Caki2 (cell line): ENCODE data around the gene SCFD2. TPM values are rescaled to one million over a fixed set of nuclear protein-coding genes. Genes with fewer than 3 reads are reported as not detected.
"Not testable (repeated sequence)": the region's sequence is repeated elsewhere in the genome, so short reads cannot be mapped to it uniquely, and the experiment has no call there.

Experiments used
- DNase-seq: peaks from one replicate; pipeline ENCODE4 v3.0.0-alpha.2; 2015; ENCODE audit warnings: low read depth
- in situ Hi-C: cut with HindIII; loops from 2 replicates; pipeline ENCODE4 v1.10.0; 2016; ENCODE audit warnings: low sequenced_read_pairs, low pct_unique_long_range_greater_than_20kb, mixed read lengths
- total RNA-seq: library from RNA; depleted of rRNA; stranded (reverse); fragments of >200 nt; shearing (Covaris generic); gene quantifications from 2 replicates; pipeline ENCODE4 v1.2.3, GENCODE V29; 2014; ENCODE audit warnings: low replicate concordance

The SCFD2 gene
- total RNA-seq, 1 experiment from 2014 or later, result 19.0 TPM

DNA sequence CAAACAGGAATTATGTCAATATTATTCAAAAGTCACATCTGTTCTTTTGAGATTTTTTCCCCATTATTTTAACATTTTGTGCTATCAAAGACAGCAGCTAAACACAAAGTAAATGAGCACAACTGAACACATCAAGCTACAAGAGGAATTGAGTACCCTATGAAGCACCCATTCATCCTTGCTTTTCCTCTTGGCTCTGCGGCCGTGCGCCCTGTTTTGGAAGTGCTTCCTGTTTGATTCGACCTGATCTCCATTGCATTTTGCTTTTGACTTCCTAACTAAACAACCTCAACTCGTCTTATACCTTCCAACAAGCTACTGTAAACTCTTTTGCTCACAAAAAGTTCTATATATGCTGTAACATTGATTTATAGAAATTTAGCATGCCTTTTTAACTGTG is 85.0 kb downstream of the SCFD2 start:
- in situ Hi-C loops, result no loop called here
- DNase-seq, result no peak

DNA sequence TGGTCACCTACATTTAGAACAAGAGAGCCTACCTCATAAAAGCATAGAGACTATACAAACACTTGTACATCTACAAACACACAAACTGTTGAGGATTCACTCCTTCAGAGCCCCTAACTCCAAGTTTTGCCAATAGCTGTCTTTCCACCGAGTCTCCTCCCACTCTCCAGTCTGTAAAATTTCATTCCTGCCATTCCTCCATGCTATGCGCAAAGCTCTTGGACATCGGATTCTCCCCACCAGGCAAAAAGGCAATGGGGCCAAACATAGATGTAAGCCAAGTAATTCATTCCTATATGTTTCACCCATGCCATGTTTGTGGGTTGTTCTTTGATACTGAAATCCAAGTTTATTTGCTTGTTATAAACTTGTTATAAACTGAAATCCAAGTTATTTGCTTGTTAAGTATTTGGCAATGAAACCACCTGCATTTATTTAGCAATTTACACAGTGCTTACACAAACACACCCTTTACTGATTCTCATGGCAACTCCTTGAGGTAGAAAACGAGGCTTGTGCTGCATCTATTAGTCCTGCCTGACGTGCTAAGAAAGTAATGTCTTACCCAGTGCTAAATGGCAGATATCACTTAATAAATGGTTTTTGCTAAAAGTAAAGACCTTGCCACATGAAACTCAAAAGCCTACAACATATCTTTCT is 91.1 kb downstream of the SCFD2 start:
- DNase-seq, result no peak
- in situ Hi-C loops, result no loop called here

- no peak for DNase-seq
- in situ Hi-C loops, result no loop called here
Measured at GRCh38 chr4:53273726-53274125, 92.1 kb downstream of the SCFD2 start.

DNA sequence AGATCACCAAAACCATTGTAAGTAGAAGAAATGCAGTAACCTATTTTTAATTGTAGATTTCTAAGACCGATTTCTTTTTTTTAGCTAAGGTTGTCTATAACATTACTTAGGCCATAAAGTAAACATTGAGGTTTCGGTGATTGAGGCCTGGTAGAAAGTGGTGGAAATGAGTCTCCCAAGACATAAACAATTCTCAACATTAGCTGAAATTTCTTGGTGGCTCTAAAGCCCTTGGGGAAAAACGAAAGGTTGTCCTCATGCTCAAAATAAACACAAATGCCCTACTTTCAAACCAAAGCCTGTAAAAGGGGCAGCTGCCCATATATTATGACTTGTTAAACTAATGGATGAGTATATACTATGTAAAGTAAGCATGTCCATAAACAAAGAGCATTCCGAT is 98.8 kb downstream of the SCFD2 start:
- no peak for DNase-seq
- in situ Hi-C loops, result no loop called here

DNA sequence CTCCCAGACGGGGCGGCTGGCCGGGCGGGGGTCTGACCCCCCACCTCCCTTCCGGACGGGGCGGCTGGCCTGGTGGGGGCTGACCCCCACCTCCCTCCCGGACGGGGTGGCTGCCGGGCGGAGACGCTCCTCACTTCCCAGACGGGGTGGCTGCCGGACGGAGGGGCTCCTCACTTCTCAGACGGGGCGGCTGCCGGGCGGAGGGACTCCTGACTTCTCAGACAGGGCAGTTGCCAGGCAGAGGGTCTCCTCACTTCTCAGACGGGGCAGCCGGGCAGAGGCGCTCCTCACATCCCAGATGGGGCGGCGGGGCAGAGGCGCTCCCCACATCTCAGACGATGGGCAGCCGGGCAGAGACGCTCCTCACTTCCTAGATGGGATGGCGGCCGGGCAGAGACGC is 109.9 kb downstream of the SCFD2 start:
- DNase-seq, in situ Hi-C loops: not testable (repeated sequence)

DNA sequence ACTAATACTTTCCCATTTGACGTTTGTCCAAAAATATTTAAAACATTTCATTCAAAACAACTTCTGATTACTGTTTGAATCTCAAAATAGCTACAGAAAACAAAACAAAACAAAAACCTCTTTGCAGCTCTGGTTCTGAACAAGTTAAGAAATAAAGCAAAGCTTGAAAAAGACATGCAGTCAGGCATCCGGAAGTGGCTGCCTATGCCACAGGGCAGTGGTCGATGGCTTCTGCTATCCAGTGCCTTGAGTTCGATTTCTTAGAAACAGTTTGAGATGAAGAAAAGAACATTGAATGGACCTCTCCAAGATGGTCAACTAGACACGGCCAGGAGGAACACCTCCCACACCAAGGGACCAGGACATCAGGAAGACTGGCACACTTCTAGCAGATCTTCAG is 125.3 kb downstream of the SCFD2 start:
- in situ Hi-C loops, result no loop called here
- no peak for DNase-seq

DNA sequence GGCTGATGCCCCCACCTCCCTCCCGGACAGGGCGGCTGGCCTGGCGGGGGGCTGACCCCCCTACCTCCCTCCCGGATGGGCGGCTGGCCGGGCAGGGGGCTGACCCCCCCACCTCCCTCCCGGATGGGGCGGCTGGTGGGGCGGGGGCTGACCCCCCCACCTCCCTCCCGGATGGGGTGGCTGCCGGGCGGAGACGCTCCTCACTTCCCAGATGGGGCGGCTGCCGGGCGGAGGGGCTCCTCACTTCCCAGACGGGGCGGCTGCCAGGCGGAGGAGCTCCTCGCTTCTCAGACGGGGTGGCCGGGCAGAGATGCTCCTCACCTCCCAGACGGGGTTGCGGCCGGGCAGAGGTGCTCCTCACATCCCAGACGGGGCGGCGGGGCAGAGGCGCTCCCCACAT is 127.5 kb downstream of the SCFD2 start:
- DNase-seq, in situ Hi-C loops: not testable (repeated sequence)

DNA sequence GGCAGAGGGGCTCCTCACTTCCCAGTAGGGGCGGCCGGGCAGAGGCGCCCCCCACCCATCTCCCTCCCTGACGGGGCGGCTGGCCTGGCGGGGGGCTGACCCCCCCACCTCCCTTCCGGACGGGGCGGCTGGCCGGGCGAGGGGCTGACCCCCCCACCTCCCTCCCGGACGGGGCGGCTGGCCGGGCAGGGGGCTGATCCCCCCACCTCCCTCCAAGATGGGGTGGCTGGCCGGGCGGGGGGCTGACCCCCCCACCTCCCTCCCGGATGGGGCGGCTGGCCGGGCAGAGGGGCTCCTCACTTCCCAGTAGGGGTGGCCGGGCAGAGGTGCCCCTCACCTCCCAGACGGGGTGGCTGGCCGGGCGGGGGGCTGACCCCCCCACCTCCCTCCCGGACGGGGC is 128.1 kb downstream of the SCFD2 start:
- in situ Hi-C loops, DNase-seq: not testable (repeated sequence)

GRCh38 chr4:53236624-53237023 is 129.2 kb downstream of the SCFD2 start:
- in situ Hi-C loops, DNase-seq: not testable (repeated sequence)

DNA sequence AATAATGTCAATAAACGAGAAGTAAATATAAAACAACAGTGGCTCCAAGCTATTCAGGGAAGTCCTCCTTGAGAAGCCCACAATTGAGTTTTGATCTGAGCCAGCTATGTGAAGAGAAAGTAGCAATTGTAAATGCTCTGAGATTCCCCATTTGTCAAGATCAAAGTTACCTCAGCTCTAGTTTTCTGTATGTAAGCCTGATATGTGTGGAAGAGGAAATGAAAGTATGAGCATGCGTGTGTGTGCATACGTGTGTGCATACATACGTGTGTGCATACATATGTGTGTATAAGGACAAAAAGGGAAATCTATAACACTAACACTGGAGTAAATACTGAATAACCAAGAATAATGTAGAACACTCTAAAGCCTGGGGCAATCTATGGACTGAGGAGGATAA is 130.3 kb downstream of the SCFD2 start:
- in situ Hi-C loops, result no loop called here
- no peak for DNase-seq

- no peak for DNase-seq
- in situ Hi-C loops, result no loop called here
Measured at GRCh38 chr4:53234669-53235068, 131.2 kb downstream of the SCFD2 start.

DNA sequence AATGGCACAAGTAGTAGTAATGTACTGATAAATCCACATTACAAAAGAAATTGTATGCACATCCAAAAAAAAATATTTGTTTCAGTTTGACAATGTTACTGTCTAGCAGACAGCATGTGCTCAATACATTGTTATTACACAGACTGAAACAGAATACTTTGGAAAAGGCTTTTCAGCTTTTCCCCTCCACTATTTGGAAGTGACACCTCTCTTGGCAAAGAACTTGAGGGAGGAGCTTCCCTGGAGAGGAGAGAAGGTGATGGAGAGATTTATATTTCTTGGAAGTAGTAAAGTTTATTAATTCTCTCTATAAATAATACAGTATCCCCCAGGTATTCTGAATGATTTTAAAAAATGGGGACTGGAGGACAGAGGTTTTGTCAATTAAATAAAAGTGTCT is 131.8 kb downstream of the SCFD2 start:
- DNase-seq, result no peak
- in situ Hi-C loops, result no loop called here

- no peak for DNase-seq
- in situ Hi-C loops, result no loop called here
Measured at GRCh38 chr4:53233114-53233795, 132.6 kb downstream of the SCFD2 start.

GRCh38 chr4:53232371-53232770 is 133.5 kb downstream of the SCFD2 start:
- DNase-seq, result no peak
- in situ Hi-C loops, result no loop called here

DNA sequence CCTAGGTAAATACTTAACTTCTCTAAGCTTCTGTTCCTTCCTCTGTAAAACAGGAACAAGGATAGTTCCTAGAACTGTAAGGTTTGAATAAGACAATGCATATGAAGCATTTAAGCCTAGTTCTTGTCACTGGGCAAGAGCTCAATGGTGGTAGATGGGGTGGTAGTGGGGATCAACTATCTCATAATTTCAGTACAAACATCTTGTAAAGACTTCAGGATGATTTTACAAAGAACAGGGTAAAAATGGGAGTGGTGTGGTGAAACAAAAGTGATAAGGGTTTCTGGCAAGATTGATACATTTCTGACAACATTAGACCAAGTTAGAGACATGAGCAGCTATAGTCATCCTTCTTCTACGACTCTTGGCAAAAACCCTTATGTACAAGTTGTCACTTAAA is 137.8 kb downstream of the SCFD2 start:
- in situ Hi-C loops, result no loop called here
- no peak for DNase-seq

- in situ Hi-C loops, result no loop called here
- DNase-seq, result no peak
Measured at GRCh38 chr4:53227451-53227850, 138.4 kb downstream of the SCFD2 start.

DNA sequence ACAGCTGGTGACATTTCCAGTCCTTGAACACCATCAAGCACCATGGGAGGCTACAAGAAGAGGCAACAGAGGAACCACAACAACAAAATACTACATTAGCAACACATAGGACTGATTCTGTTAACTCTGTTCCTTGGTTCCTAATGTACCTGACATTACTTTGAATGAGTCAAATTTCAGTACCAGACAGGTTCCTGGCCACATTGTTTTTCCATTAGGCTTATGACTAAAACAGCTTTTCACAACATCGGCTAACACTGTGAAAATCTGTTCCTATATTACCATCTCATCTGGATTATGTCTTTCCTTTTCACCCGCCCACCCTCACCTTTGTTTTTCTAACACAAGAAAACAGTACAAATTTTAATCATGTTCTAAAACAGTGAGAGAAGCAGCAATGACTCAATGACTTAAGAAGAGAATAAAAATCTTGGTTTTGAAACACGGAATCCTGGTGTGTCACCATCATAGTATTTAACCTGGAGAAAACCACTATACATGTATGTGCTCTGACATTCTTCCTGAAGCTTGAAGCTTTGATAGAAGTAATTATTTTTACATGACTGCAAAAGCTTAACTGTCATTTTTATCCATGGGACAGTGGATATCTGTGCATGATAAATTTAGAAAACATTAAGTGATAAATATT is 143.9 kb downstream of the SCFD2 start:
- in situ Hi-C loops, result no loop called here
- no peak for DNase-seq

DNA sequence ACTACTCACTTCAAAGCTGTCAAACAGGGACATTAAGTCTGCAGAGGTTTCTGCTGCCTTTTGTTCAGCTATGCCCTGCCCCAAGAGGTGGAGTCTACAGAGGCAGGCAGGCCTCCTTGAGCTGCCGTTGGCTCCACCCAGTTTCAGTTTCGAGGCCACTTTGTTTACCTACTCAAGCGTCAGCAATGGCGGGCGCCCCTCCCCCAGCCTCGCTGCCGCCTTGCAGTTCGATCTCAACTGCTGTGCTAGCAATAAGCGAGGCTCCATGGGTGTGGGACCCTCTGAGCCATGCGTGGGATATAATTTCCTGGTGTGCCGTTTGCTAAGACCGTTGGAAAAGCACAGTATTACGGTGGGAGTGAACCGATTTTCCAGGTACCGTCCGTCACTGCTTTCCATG is 146.7 kb downstream of the SCFD2 start:
- in situ Hi-C loops, DNase-seq: not testable (repeated sequence)

DNA sequence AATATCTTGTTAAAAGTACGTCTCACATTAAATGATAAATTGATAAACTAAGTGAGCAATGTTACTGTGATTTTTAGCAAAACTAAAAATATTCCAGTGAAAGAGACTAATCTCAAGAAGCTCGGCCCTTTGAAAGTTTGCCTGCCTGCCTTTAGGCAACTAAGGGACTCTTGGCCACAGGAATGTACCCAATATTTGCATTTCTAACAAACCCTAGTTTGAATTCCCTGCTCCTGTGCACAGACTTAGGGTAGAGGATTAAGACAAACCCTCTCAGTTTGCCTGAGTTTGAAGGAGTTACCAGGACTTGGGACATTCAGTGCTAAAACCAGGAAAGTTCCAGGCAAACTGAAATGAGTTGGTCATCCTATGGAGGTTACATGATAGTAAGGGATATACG is 157.1 kb downstream of the SCFD2 start:
- DNase-seq, result no peak
- in situ Hi-C loops, result no loop called here

DNA sequence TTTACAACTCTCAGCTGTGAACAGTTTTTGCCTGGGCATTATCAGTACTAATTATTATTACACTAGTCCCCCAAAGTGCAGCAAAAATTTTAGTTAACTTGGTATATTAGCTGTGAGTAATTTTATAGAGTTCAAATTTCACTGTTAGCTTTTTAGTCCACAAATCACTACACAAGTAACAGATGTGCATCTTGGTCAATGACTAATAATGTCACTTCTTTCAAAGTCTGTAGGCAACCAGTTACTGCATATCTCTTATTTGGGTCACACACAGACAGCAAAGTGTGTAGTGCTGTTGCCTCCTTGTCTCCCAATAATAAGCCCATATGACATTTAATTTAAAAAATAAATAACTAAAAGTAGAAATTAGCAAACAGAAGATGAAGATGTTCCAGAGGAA is 159.9 kb downstream of the SCFD2 start:
- DNase-seq, result no peak
- in situ Hi-C loops, result no loop called here
